HFFc6 (cell line): ENCODE results near the gene PPP5C. TPM values are rescaled to one million over a fixed set of nuclear protein-coding genes. Genes with fewer than 3 reads are reported as not detected.
"Not testable (repeated sequence)": the region's sequence is repeated elsewhere in the genome, so short reads cannot be mapped to it uniquely, and the experiment has no call there.

Experiments
- DNase-seq: peaks from one replicate; pipeline ENCODE4 v3.0.0-alpha.2; 2018
- H3K27ac Mint-ChIP-seq: 2 replicates; pipeline ENCODE4 v1.8.0; 2020; ENCODE audit warnings: mild to moderate bottlenecking, mixed read lengths
- H3K27me3 Mint-ChIP-seq: 2 replicates; pipeline ENCODE4 v1.8.0; 2021; ENCODE audit warnings: mild to moderate bottlenecking, moderate library complexity, mixed read lengths; ENCODE audit not compliant: insufficient read depth
- H3K36me3 Mint-ChIP-seq: 2 replicates; pipeline ENCODE4 v1.8.0; 2021; ENCODE audit warnings: low read depth, mixed read lengths
- H3K4me1 Mint-ChIP-seq: 2 replicates; pipeline ENCODE4 v1.8.0; 2020; ENCODE audit warnings: low read depth, mixed read lengths
- H3K4me3 Mint-ChIP-seq: 2 replicates; pipeline ENCODE4 v1.8.0; 2020; ENCODE audit warnings: mild to moderate bottlenecking, moderate library complexity, mixed read lengths
- H3K9me3 Mint-ChIP-seq: 2 replicates; pipeline ENCODE4 v1.8.0; 2020; ENCODE audit warnings: mild to moderate bottlenecking, mixed read lengths
- CTCF ChIP-seq: fragments of 200-600 bp; sonication (generic); IDR thresholded peaks from 2 replicates; pipeline ENCODE4 v1.5.0; 2021; ENCODE audit warnings: antibody characterized with exemption, mild to moderate bottlenecking
- total RNA-seq, 6 experiments: library from RNA; stranded (reverse); fragmentation: NEBNext Ultra II Directional; extraction: Animal tissue kit (Norgen Biotek cat#: 25700); gene quantifications; 2 replicates in 1 of 6; 3 replicates in 5 of 6; pipeline ENCODE4 v1.2.3, GENCODE V29; 2021

PPP5C gene
- total RNA-seq, 6 experiments from 2014 or later = 62.8 to 80.6 (median 76.3) TPM

DNA sequence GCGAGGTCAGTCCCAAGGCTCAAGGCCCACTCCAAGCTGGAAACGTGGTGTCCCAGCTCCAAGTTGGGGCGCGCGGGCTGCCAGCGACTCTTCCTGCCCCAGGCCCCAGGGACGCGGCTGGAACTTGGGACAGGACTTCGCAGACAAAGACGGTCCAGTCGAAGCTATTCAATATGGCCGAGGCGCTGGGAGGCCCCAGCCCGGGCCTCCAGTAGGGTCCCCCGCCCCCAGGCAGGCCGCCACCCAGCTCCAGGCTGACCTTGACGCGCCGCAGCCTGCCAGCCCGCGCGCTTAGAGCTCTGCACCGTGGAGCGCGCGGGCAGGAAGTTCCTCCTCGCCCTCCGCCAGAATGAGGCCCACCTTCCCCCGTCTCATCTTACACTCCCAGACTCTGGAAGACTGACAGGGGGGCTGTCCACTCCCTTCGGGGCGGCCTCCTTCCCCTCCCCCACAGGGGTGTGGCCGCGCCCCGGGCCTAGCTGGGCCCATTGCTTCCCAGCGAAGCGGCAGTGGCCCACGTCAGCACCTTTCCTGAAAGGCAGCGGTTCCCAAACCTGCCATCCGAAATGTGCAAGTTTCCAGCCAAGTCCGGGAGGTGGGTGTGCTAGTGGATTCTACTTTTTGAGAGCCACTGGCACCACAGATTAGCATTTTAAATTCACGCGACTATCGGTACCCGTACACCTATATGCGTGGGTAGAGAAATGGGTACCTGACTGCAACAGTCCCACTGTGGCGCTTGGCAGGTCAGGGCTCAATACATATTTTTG lies 66.6 kb downstream of the PPP5C start, which contains the start of gene CCDC8:
TSS of gene CCDC8 (minus strand) at position 303 of the 770 bp plus-strand sequence. CDS start 754 bp downstream, outside the sequence.
- TF ChIP-seq CTCF = no peak
- peaks cover 5% of the 10 kb centered on the region; the same call in 1 of the 2 replicates for H3K36me3 Mint-ChIP-seq
- H3K4me1 Mint-ChIP-seq = peaks cover 40% of the 10 kb centered on the region
- no peaks in the 10 kb centered on the region for H3K9me3 Mint-ChIP-seq
- peak within 1 kb of the TSS; percentile 86 for H3K4me3 Mint-ChIP-seq
- DNase-seq = peak; percentile 64
- peaks cover 15% of the 10 kb centered on the region for H3K27me3 Mint-ChIP-seq
- H3K27ac Mint-ChIP-seq = peak within 1 kb of the TSS; percentile 72

DNA sequence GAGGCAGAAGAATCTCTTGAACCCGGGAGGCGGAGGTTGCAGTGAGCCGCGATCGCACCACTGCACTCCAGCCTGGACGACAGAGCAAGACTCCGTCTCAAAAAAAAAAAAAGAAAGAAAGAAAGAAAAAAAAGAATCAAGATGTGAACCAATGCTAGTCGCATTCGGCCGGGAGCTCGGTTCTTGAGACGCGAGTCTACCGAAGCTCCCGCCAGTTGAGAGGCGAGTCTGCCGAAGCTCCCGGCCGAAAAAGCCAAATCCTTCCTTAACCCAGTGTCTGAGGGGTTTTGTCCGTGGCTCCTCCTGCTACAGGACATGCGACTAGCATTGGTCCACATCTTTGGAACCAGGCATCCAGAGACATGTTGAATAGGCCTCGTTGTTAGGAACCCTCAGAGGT lies 68.0 kb downstream of the PPP5C start:
- H3K4me1 Mint-ChIP-seq = peaks cover 34% of the 10 kb centered on the region
- not testable (repeated sequence) for H3K27ac Mint-ChIP-seq, H3K9me3 Mint-ChIP-seq, H3K36me3 Mint-ChIP-seq, DNase-seq, H3K4me3 Mint-ChIP-seq
- peaks cover 15% of the 10 kb centered on the region for H3K27me3 Mint-ChIP-seq

- peak overlapping the region; percentile 62 for H3K27ac Mint-ChIP-seq
- peak; percentile 76 for DNase-seq
- peaks cover 34% of the 10 kb centered on the region for H3K4me1 Mint-ChIP-seq
- peak overlapping the region; percentile 82 for H3K4me3 Mint-ChIP-seq
- peaks cover 19% of the 10 kb centered on the region for H3K27me3 Mint-ChIP-seq
- H3K36me3 Mint-ChIP-seq, H3K9me3 Mint-ChIP-seq: not testable (repeated sequence)
Observed at GRCh38 chr19:46415804-46416709, 69.2 kb downstream of the PPP5C start.

DNA sequence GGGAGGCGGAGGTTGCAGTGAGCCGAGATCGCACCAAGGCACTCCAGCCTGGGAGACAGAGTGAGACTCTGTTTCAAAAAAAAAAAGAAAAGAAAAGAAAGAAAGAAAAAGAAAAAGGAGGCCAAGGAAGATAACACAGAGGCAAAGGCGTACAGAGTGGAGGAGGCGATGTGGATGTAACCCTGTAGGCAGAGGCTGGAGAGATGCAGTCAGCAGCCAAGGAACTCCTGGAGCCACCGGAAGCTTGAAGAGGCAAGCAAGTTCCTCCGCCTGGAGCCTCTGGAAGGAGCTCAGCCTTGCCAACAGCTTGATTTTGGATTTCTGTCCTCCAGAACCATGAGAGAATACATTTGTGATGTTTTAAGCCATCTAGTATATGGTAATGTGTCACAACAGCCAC lies 73.2 kb downstream of the PPP5C start:
- Mint-ChIP-seq H3K9me3 (no peaks in the 10 kb centered on the region), H3K27me3 (peaks cover 15% of the 10 kb centered on the region), H3K36me3 (no peaks in the 10 kb centered on the region), H3K4me3 (no peak overlapping the region), H3K27ac (no peak overlapping the region), H3K4me1 (peaks cover 16% of the 10 kb centered on the region)
- DNase-seq = no peak
- TF ChIP-seq CTCF = no peak

- H3K27ac Mint-ChIP-seq = no peak overlapping the region
- H3K36me3 Mint-ChIP-seq = no peaks in the 10 kb centered on the region
- peaks cover 27% of the 10 kb centered on the region for H3K27me3 Mint-ChIP-seq
- no peak for TF ChIP-seq CTCF
- no peak overlapping the region for H3K4me3 Mint-ChIP-seq
- H3K4me1 Mint-ChIP-seq = peaks cover 15% of the 10 kb centered on the region
- H3K9me3 Mint-ChIP-seq = no peaks in the 10 kb centered on the region
- DNase-seq = no peak
Observed at GRCh38 chr19:46422344-46422743, 75.5 kb downstream of the PPP5C start.

DNA sequence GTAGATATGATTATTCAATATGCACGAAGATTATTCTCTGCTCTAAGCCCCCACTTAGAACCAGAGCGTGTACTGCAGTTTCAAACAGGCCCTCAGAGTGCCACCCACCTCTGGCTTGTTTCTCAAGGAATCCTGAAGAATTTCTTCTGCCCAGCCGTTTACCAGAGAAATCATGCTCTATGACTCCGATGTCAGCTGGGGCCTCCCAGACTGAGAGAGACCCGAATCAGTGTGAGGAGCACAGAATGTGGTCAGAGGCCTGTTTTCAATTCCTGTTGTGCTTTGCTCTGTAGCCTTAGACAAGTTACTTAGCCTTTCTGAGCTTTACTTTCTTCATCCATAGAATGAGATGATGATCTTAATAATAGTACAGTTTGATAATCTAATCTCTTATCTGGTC lies 76.3 kb downstream of the PPP5C start:
- Mint-ChIP-seq H3K4me3 (no peak overlapping the region), H3K36me3 (no peaks in the 10 kb centered on the region), H3K27ac (no peak overlapping the region), H3K27me3 (peaks cover 30% of the 10 kb centered on the region), H3K4me1 (peaks cover 15% of the 10 kb centered on the region), H3K9me3 (no peaks in the 10 kb centered on the region)
- DNase-seq = no peak
- no peak for TF ChIP-seq CTCF
